Panc1 (cell line): ENCODE data around the gene EXTL1. TPM values are rescaled to one million over a fixed set of nuclear protein-coding genes. Genes with fewer than 3 reads are reported as not detected.

Source experiments
- ATAC-seq: fragments of 200-7000 bp; cut with Tn5 transposase; 2 replicates; pipeline ENCODE4 v1.9.1; 2020; ENCODE audit warnings: mild to moderate bottlenecking, moderate library complexity
- BruUV-seq: library from RNA; stranded (reverse); fragments of 400-500 nt; replicated peaks from 2 replicates; lab custom pipeline; 2021; lab: Mats Ljungman, UMichigan
- CTCF ChIA-PET: fragments of 300-600 bp; sonication (Branson Sonifier 250); formaldehyde crosslinking; loops from one replicate; lab custom pipeline; 2022; ENCODE audit warnings: antibody characterized with exemption; lab: Charles Lee
- POLR2A ChIA-PET: fragments of 300-600 bp; sonication (Branson Sonifier 250); formaldehyde crosslinking; loops from one replicate; lab custom pipeline; 2022; ENCODE audit warnings: antibody characterized with exemption; lab: Charles Lee
- DNase-seq: peaks from one replicate; pipeline ENCODE4 v3.0.0-alpha.2; 2010; ENCODE audit warnings: low read depth, low spot score
- H3K27ac ChIP-seq: 2 replicates; pipeline ENCODE4 v1.5.1; 2011; ENCODE audit warnings: mild to moderate bottlenecking, low read length, inconsistent platforms
- H3K27me3 ChIP-seq: fragments of 200-500 bp; sonication (Bioruptor generic); 2 replicates; pipeline ENCODE4 v1.6.0; 2014; ENCODE audit warnings: low read length, inconsistent platforms; ENCODE audit not compliant: control insufficient read depth, insufficient read depth
- H3K36me3 ChIP-seq: fragments of 200-500 bp; sonication (Bioruptor generic); 2 replicates; pipeline ENCODE4 v1.5.1; 2014; ENCODE audit warnings: inconsistent platforms, mild to moderate bottlenecking, low read length, moderate library complexity; ENCODE audit not compliant: control insufficient read depth, insufficient read depth
- H3K4me1 ChIP-seq: 2 replicates; pipeline ENCODE4 v1.5.1; 2011; ENCODE audit warnings: inconsistent platforms, mild to moderate bottlenecking, low read length, moderate library complexity; ENCODE audit not compliant: control insufficient read depth, insufficient read depth
- H3K4me3 ChIP-seq, 2 experiments: 2 replicates each; pipeline ENCODE4 v1.5.1; 2011 to 2012; ENCODE audit warnings: low read depth in 2 of 2, low read length in 2 of 2, mild to moderate bottlenecking in 2 of 2, inconsistent platforms in 1 of 2, moderate library complexity in 1 of 2
- H3K9me3 ChIP-seq: fragments of 200-500 bp; sonication (Bioruptor generic); 2 replicates; pipeline ENCODE4 v1.5.1; 2014; ENCODE audit warnings: low read depth, mild to moderate bottlenecking, inconsistent platforms, low read length, moderate library complexity; ENCODE audit not compliant: control insufficient read depth, insufficient read depth
- POLR2AphosphoS5 ChIP-seq: IDR thresholded peaks from 2 replicates; pipeline ENCODE4 v1.6.1; 2012; ENCODE audit warnings: mild to moderate bottlenecking, low read depth, low read length, moderate library complexity
- SIN3A ChIP-seq: IDR thresholded peaks from 2 replicates; pipeline ENCODE4 v1.6.1; 2012; ENCODE audit warnings: low read depth, mild to moderate bottlenecking, low read length, moderate library complexity, borderline replicate concordance; ENCODE audit not compliant: insufficient read depth
- TCF7L2 ChIP-seq: IDR thresholded peaks from 2 replicates; pipeline ENCODE4 v1.6.1; 2011; ENCODE audit warnings: mild to moderate bottlenecking, low read depth, low read length, inconsistent platforms
- in situ Hi-C: cut with HindIII; loops from 2 replicates; pipeline ENCODE4 v1.10.0; 2016; ENCODE audit warnings: low sequenced_read_pairs, low pct_unique_long_range_greater_than_20kb
- intact Hi-C: fragments of 100-400 bp; cut with micrococcal nuclease; formaldehyde crosslinking; loops from one replicate; pipeline ENCODE4 v1.10.0; 2022; ENCODE audit not compliant: unreplicated experiment
- total RNA-seq: library from RNA; stranded (reverse); gene quantifications from one replicate; pipeline ENCODE4 v1.2.1, GENCODE V29; 2021; ENCODE audit not compliant: unreplicated experiment
- TF ChIP-seq, protein P1 (sequence below), 2 experiments: IDR thresholded peaks; 2 replicates each; pipeline ENCODE4 v1.6.1; 2011 to 2012; ENCODE audit warnings: low read depth in 2 of 2, control low read depth in 1 of 2, low read length in 1 of 2, mild to moderate bottlenecking in 1 of 2, moderate library complexity in 1 of 2; ENCODE audit not compliant: insufficient read depth in 1 of 2
- TF ChIP-seq, protein P2 (sequence below): fragments of 450-650 bp; IDR thresholded peaks from 2 replicates; pipeline ENCODE4 v1.5.1; 2017; ENCODE audit warnings: mild to moderate bottlenecking

EXTL1 gene
- total RNA-seq, 1 experiment from 2014 or later = 0.10 TPM

DNA sequence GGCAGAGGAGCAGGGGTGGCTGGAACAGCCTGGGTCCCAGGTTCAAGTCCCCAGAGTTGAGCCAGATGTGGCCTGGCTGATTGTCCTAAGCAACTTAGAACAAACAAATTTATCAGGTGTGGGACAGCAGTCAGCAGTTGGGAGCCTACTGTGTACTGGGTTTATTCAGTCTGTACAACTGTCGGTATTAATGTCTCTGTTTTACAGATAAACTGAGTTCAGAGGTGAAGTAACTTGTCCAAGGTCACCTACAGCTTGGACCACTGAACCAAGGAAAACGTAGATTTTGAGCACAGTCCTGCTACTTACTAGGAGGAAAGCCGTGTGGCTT, 60.4 kb downstream of the EXTL1 start:
- in situ Hi-C loops (no loop called here), intact Hi-C loops (no loop called here)
- no peaks in the 10 kb centered on the region for H3K4me1 ChIP-seq
- H3K4me3 ChIP-seq = no peak overlapping the region
- H3K27ac ChIP-seq = no peak overlapping the region
- BruUV-seq = no TSS peak
- H3K9me3 ChIP-seq = no peaks in the 10 kb centered on the region
- CTCF ChIA-PET = no interaction called here
- no peaks in the 10 kb centered on the region for H3K36me3 ChIP-seq
- POLR2A ChIA-PET = interaction anchor here (0.7 kb wide), 1 partner anchor 309 kb away, joined by 6 read pairs; no protein-coding TSS in a partner anchor
- TF ChIP-seq POLR2AphosphoS5 (no peak), SIN3A (no peak), TCF7L2 (no peak)
- TF ChIP-seq, protein P1, sequence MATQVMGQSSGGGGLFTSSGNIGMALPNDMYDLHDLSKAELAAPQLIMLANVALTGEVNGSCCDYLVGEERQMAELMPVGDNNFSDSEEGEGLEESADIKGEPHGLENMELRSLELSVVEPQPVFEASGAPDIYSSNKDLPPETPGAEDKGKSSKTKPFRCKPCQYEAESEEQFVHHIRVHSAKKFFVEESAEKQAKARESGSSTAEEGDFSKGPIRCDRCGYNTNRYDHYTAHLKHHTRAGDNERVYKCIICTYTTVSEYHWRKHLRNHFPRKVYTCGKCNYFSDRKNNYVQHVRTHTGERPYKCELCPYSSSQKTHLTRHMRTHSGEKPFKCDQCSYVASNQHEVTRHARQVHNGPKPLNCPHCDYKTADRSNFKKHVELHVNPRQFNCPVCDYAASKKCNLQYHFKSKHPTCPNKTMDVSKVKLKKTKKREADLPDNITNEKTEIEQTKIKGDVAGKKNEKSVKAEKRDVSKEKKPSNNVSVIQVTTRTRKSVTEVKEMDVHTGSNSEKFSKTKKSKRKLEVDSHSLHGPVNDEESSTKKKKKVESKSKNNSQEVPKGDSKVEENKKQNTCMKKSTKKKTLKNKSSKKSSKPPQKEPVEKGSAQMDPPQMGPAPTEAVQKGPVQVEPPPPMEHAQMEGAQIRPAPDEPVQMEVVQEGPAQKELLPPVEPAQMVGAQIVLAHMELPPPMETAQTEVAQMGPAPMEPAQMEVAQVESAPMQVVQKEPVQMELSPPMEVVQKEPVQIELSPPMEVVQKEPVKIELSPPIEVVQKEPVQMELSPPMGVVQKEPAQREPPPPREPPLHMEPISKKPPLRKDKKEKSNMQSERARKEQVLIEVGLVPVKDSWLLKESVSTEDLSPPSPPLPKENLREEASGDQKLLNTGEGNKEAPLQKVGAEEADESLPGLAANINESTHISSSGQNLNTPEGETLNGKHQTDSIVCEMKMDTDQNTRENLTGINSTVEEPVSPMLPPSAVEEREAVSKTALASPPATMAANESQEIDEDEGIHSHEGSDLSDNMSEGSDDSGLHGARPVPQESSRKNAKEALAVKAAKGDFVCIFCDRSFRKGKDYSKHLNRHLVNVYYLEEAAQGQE (IDR thresholded peaks at IDR 0.05; ENCODE audit: insufficient read depth in 1 of 2, low read depth in 2 of 2, low read length in 1 of 2) = no peak
- TF ChIP-seq, protein P2, sequence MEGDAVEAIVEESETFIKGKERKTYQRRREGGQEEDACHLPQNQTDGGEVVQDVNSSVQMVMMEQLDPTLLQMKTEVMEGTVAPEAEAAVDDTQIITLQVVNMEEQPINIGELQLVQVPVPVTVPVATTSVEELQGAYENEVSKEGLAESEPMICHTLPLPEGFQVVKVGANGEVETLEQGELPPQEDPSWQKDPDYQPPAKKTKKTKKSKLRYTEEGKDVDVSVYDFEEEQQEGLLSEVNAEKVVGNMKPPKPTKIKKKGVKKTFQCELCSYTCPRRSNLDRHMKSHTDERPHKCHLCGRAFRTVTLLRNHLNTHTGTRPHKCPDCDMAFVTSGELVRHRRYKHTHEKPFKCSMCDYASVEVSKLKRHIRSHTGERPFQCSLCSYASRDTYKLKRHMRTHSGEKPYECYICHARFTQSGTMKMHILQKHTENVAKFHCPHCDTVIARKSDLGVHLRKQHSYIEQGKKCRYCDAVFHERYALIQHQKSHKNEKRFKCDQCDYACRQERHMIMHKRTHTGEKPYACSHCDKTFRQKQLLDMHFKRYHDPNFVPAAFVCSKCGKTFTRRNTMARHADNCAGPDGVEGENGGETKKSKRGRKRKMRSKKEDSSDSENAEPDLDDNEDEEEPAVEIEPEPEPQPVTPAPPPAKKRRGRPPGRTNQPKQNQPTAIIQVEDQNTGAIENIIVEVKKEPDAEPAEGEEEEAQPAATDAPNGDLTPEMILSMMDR = no peak
- no peaks in the 10 kb centered on the region for H3K27me3 ChIP-seq
- ATAC-seq (no peak), DNase-seq (no peak)

DNA sequence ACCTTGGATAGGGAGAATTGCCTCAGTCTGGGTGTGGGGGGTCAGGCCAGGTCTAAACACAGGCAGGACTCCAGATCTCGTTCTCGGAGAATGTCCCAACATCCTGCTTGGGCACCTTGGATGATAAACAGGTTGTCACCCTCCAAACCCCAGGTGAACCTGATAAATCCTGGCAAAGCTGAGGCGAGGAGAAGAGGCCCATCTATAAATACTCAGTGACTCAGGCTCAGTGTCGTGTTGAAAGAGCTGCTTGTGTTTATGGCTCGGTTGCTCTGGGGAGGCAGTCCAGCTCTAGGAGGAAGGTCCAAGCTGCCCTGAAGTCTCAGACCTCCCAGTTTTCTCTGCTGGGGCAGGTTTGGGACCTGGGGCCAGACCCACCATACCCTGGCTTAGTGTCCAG, 61.6 kb downstream of the EXTL1 start:
- H3K4me1 ChIP-seq = no peaks in the 10 kb centered on the region
- DNase-seq (no peak), ATAC-seq (no peak; the same call in 1 of the 2 replicates)
- intact Hi-C loops (no loop called here), in situ Hi-C loops (no loop called here)
- ChIA-PET CTCF (no interaction called here), POLR2A (no interaction called here)
- H3K27ac ChIP-seq = no peak overlapping the region
- H3K36me3 ChIP-seq = no peaks in the 10 kb centered on the region
- H3K27me3 ChIP-seq = no peaks in the 10 kb centered on the region
- H3K9me3 ChIP-seq = no peaks in the 10 kb centered on the region
- no peak overlapping the region for H3K4me3 ChIP-seq
- TF ChIP-seq POLR2AphosphoS5 = no peak
- TF ChIP-seq TCF7L2 = no peak
- no peak for TF ChIP-seq SIN3A
- TF ChIP-seq, protein P1 (IDR thresholded peaks at IDR 0.05; ENCODE audit: insufficient read depth in 1 of 2, low read depth in 2 of 2, low read length in 1 of 2) = no peak
- TF ChIP-seq, protein P2 = no peak
- no TSS peak for BruUV-seq
